ENCODE data around the gene CCDC83. TPM values are rescaled to one million over a fixed set of nuclear protein-coding genes. Genes with fewer than 3 reads are reported as not detected.

The CCDC83 gene
- total RNA-seq, 1 experiment from 2014 or later, result not detected

DNA sequence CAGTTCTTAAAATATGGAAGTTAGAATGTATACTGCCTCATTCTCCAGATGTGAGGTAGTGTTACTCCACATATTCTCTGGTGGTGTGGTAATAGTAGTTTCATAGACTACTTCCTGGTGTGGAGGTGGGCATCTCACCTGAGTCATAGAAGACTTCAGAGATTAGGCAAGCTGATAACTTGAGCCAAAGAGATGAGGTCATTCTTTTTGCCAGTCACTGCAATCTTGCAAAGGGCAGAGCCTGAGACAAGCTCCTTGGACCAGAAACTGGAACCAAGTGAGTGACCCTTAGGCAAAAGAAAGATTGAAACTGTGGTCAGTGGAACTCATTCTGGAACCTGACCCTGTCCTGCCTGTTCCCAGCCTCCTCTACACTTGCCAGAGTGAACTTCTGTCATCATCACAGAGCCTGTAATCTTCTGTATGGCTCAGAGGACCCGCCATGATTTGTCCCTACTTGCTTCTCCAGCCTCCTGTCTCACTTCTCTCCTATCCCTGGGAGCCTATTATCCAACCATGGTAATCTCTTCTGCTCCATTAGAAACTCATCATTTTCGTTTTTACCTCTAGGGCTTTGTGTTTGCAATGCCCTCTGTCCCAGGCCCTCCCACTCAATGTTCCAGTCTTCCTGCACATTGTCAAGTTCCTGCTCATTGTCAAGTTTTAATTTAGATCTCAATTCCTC, 10.6 kb upstream of the CCDC83 start:
- peak; percentile 51 for DNase-seq
- no peaks in the 10 kb centered on the region for H3K9me3 Mint-ChIP-seq (ENCODE audit: low read depth, unreplicated experiment)
- H3K36me3 Mint-ChIP-seq (ENCODE audit: insufficient read depth, unreplicated experiment), result no peaks in the 10 kb centered on the region
- intact Hi-C loops (cut with micrococcal nuclease; ENCODE audit: unreplicated experiment), result loop anchor here (10.0 kb wide), 1 partner anchor 250 kb away; no protein-coding TSS in a partner anchor
- BruUV-seq (replicated peaks), result no TSS peak
- TF ChIP-seq, protein P1, sequence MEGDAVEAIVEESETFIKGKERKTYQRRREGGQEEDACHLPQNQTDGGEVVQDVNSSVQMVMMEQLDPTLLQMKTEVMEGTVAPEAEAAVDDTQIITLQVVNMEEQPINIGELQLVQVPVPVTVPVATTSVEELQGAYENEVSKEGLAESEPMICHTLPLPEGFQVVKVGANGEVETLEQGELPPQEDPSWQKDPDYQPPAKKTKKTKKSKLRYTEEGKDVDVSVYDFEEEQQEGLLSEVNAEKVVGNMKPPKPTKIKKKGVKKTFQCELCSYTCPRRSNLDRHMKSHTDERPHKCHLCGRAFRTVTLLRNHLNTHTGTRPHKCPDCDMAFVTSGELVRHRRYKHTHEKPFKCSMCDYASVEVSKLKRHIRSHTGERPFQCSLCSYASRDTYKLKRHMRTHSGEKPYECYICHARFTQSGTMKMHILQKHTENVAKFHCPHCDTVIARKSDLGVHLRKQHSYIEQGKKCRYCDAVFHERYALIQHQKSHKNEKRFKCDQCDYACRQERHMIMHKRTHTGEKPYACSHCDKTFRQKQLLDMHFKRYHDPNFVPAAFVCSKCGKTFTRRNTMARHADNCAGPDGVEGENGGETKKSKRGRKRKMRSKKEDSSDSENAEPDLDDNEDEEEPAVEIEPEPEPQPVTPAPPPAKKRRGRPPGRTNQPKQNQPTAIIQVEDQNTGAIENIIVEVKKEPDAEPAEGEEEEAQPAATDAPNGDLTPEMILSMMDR (IDR thresholded peaks at IDR 0.05; ENCODE audit: unreplicated experiment), result no peak
- no peaks in the 10 kb centered on the region for H3K27me3 Mint-ChIP-seq (ENCODE audit: unreplicated experiment)
- H3K4me3 Mint-ChIP-seq (ENCODE audit: low read depth, unreplicated experiment), result no peak overlapping the region
- peak overlapping the region; percentile 78 for H3K27ac Mint-ChIP-seq (ENCODE audit: unreplicated experiment)
- CTCF ChIA-PET, result no interaction called here
- peaks cover 13% of the 10 kb centered on the region for H3K4me1 Mint-ChIP-seq (ENCODE audit: low read depth, unreplicated experiment)

DNA sequence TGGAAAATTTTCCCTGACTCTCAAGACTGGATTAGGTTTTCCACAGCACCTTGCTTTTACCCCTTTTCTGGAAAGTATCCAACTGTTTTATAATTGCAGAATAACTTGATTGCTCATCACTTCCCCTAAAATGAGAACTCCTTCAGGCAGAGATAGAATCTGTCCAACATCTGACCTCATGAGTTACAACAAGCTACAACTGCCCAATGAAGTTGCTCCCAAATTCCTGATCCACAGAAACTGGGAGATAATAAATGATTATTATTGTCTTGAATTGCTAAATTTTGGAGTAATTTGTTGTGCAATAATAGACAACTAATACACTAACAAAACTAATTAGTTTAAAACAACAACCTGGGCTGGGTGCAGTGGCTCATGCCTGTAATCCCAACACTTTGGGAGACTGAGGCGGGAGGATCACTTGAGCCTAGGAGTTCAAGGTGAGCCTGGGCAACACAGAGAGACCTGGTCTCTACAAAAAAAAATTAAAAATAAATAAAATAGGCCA, 10.0 kb upstream of the CCDC83 start:
- TF ChIP-seq, protein P1 (IDR thresholded peaks at IDR 0.05; ENCODE audit: unreplicated experiment), result no peak
- CTCF ChIA-PET, result no interaction called here
- BruUV-seq (replicated peaks), result no TSS peak
- H3K27ac Mint-ChIP-seq (ENCODE audit: unreplicated experiment), result peak overlapping the region; percentile 78
- no peak for DNase-seq
- H3K4me1 Mint-ChIP-seq (ENCODE audit: low read depth, unreplicated experiment), result peaks cover 13% of the 10 kb centered on the region
- no peaks in the 10 kb centered on the region for H3K27me3 Mint-ChIP-seq (ENCODE audit: unreplicated experiment)
- no peak overlapping the region for H3K4me3 Mint-ChIP-seq (ENCODE audit: low read depth, unreplicated experiment)
- no peaks in the 10 kb centered on the region for H3K9me3 Mint-ChIP-seq (ENCODE audit: low read depth, unreplicated experiment)
- intact Hi-C loops (cut with micrococcal nuclease; ENCODE audit: unreplicated experiment), result loop anchor here (10.0 kb wide), 1 partner anchor 250 kb away; no protein-coding TSS in a partner anchor
- no peaks in the 10 kb centered on the region for H3K36me3 Mint-ChIP-seq (ENCODE audit: insufficient read depth, unreplicated experiment)

DNA sequence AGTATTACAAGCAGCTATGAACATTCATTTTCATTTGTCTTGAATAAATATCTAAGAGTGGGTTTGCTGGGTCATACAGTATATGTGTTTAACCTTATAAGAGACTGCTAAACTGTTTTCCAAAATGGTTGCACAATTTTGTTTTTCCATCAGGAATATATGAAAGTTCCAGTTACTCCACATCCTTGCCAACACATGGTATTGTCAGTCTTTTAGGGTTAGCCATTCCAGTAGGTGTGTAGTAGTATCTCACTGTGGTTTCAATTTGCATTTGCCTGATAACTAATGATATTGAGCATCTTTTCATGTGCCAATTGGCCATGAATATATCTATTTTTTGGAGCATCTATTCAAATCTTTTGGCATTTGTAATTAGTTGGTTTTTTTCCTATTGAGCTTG, 7.7 kb upstream of the CCDC83 start:
- no peak for DNase-seq
- no peaks in the 10 kb centered on the region for H3K36me3 Mint-ChIP-seq (ENCODE audit: insufficient read depth, unreplicated experiment)
- TF ChIP-seq, protein P1 (IDR thresholded peaks at IDR 0.05; ENCODE audit: unreplicated experiment), result no peak
- no TSS peak for BruUV-seq (replicated peaks)
- H3K4me3 Mint-ChIP-seq (ENCODE audit: low read depth, unreplicated experiment), result no peak overlapping the region
- H3K4me1 Mint-ChIP-seq (ENCODE audit: low read depth, unreplicated experiment), result peaks cover 13% of the 10 kb centered on the region
- no peak overlapping the region for H3K27ac Mint-ChIP-seq (ENCODE audit: unreplicated experiment)
- H3K9me3 Mint-ChIP-seq (ENCODE audit: low read depth, unreplicated experiment), result no peaks in the 10 kb centered on the region
- CTCF ChIA-PET, result interaction anchor here (0.7 kb wide), 1 partner anchor 161 kb away, joined by 4 read pairs; no protein-coding TSS in a partner anchor
- no peaks in the 10 kb centered on the region for H3K27me3 Mint-ChIP-seq (ENCODE audit: unreplicated experiment)
- intact Hi-C loops (cut with micrococcal nuclease; ENCODE audit: unreplicated experiment), result loop anchor here (10.0 kb wide), 1 partner anchor 253 kb away; no protein-coding TSS in a partner anchor

DNA sequence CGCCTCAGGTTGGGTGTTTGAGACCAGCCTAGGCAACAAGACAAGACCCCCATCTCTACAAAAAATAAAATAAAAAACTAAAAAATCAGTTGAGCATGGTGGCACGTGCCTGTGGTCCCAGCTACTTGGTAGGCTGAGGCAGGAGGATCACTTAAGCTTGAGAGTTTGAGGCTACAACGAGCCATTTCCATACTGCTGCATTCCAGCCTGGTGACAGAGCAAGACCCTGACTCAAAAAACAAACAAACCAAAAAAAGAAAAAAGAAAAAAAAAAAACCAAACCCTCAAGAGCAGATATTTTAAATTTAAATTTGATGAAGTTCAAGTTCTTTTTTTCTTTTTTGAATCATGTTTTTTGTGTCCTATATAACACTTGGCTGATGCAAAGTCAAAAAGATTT, 7.2 kb upstream of the CCDC83 start:
- CTCF ChIA-PET, result interaction anchor here (0.7 kb wide), 1 partner anchor 160 kb away, joined by 4 read pairs; no protein-coding TSS in a partner anchor
- Mint-ChIP-seq H3K9me3 (ENCODE audit: low read depth, unreplicated experiment) (no peaks in the 10 kb centered on the region), H3K36me3 (ENCODE audit: insufficient read depth, unreplicated experiment) (no peaks in the 10 kb centered on the region), H3K4me1 (ENCODE audit: low read depth, unreplicated experiment) (peaks cover 13% of the 10 kb centered on the region), H3K4me3 (ENCODE audit: low read depth, unreplicated experiment) (no peak overlapping the region), H3K27ac (ENCODE audit: unreplicated experiment) (no peak overlapping the region), H3K27me3 (ENCODE audit: unreplicated experiment) (no peaks in the 10 kb centered on the region)
- intact Hi-C loops (cut with micrococcal nuclease; ENCODE audit: unreplicated experiment), result loop anchor here (10.0 kb wide), 1 partner anchor 253 kb away; no protein-coding TSS in a partner anchor
- DNase-seq, result no peak
- no TSS peak for BruUV-seq (replicated peaks)
- TF ChIP-seq, protein P1 (IDR thresholded peaks at IDR 0.05; ENCODE audit: unreplicated experiment), result no peak
